ENCODE data around the gene SRM. TPM values are rescaled to one million over a fixed set of nuclear protein-coding genes. Genes with fewer than 3 reads are reported as not detected.
"Not testable (repeated sequence)": the region's sequence is repeated elsewhere in the genome, so short reads cannot be mapped to it uniquely, and the experiment has no call there.

The SRM gene
- total RNA-seq = 112 and 117 TPM in 2 replicates
- long read RNA-seq, partial matches to known transcripts = 0 of 4 reads
- long read RNA-seq, other reads (novel, unspliced or antisense) = 0 of 4 reads

- Mint-ChIP-seq H3K36me3 (ENCODE audit: unreplicated experiment) (peaks cover 11% of the 10 kb centered on the region), H3K27me3 (ENCODE audit: unreplicated experiment) (no peaks in the 10 kb centered on the region), H3K27ac (ENCODE audit: unreplicated experiment) (peak within 1 kb of the TSS; percentile 90), H3K9me3 (ENCODE audit: unreplicated experiment) (no peaks in the 10 kb centered on the region), H3K4me3 (ENCODE audit: unreplicated experiment) (peak within 1 kb of the TSS; percentile 94), H3K4me1 (ENCODE audit: unreplicated experiment) (peaks cover 16% of the 10 kb centered on the region)
- DNase-seq (ENCODE audit: extremely low spot score, unreplicated experiment) = peak; percentile 95
- TF ChIP-seq, protein P1, sequence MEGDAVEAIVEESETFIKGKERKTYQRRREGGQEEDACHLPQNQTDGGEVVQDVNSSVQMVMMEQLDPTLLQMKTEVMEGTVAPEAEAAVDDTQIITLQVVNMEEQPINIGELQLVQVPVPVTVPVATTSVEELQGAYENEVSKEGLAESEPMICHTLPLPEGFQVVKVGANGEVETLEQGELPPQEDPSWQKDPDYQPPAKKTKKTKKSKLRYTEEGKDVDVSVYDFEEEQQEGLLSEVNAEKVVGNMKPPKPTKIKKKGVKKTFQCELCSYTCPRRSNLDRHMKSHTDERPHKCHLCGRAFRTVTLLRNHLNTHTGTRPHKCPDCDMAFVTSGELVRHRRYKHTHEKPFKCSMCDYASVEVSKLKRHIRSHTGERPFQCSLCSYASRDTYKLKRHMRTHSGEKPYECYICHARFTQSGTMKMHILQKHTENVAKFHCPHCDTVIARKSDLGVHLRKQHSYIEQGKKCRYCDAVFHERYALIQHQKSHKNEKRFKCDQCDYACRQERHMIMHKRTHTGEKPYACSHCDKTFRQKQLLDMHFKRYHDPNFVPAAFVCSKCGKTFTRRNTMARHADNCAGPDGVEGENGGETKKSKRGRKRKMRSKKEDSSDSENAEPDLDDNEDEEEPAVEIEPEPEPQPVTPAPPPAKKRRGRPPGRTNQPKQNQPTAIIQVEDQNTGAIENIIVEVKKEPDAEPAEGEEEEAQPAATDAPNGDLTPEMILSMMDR (IDR thresholded peaks at IDR 0.05) = peak; percentile 64
These were observed at the start of gene SRM for GRCh38 chr1:11059968-11060830. SRM (minus strand) TSS chr1:11060018; CDS start chr1:11059943, 75 bp downstream.

- Mint-ChIP-seq H3K27ac (ENCODE audit: unreplicated experiment) (no peak overlapping the region), H3K4me1 (ENCODE audit: unreplicated experiment) (no peaks in the 10 kb centered on the region), H3K4me3 (ENCODE audit: unreplicated experiment) (no peak overlapping the region), H3K36me3 (ENCODE audit: unreplicated experiment) (peaks cover 49% of the 10 kb centered on the region), H3K27me3 (ENCODE audit: unreplicated experiment) (no peaks in the 10 kb centered on the region), H3K9me3 (ENCODE audit: unreplicated experiment) (no peaks in the 10 kb centered on the region)
- no peak for DNase-seq (ENCODE audit: extremely low spot score, unreplicated experiment)
- TF ChIP-seq, protein P1 (IDR thresholded peaks at IDR 0.05) = no peak
These were observed 49.4 kb upstream of the SRM start for GRCh38 chr1:11109047-11109760.

GRCh38 chr1:11107599-11107998 is 47.8 kb upstream of the SRM start:
- Mint-ChIP-seq H3K4me3 (ENCODE audit: unreplicated experiment) (no peak overlapping the region), H3K27ac (ENCODE audit: unreplicated experiment) (no peak overlapping the region), H3K4me1 (ENCODE audit: unreplicated experiment) (no peaks in the 10 kb centered on the region), H3K36me3 (ENCODE audit: unreplicated experiment) (peaks cover 36% of the 10 kb centered on the region), H3K9me3 (ENCODE audit: unreplicated experiment) (no peaks in the 10 kb centered on the region), H3K27me3 (ENCODE audit: unreplicated experiment) (no peaks in the 10 kb centered on the region)
- TF ChIP-seq, protein P1 (IDR thresholded peaks at IDR 0.05) = no peak
- DNase-seq (ENCODE audit: extremely low spot score, unreplicated experiment) = no peak

DNA sequence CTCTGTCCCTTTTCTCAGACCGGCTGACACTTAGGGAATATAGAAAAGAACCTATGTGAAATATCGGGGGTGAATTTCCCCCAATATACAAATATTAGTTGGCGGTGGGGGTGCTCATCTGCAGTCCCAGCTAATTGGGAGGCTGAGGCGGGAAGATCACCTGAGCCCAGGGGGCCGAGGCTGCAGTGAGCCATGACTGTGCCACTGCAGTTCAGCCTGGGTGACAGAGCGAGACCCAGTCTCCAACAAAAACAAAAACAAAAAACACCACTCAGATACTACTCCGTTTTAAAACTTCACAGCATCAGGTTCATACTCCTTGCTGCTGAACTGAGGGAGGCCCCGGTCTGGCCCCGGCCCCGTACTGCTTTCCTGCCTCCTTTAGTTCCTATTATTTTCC is 45.8 kb upstream of the SRM start:
- no peaks in the 10 kb centered on the region for H3K4me1 Mint-ChIP-seq (ENCODE audit: unreplicated experiment)
- H3K9me3 Mint-ChIP-seq (ENCODE audit: unreplicated experiment) = no peaks in the 10 kb centered on the region
- no peak overlapping the region for H3K4me3 Mint-ChIP-seq (ENCODE audit: unreplicated experiment)
- no peaks in the 10 kb centered on the region for H3K27me3 Mint-ChIP-seq (ENCODE audit: unreplicated experiment)
- TF ChIP-seq, protein P1 (IDR thresholded peaks at IDR 0.05) = no peak
- H3K27ac Mint-ChIP-seq (ENCODE audit: unreplicated experiment) = no peak overlapping the region
- no peak for DNase-seq (ENCODE audit: extremely low spot score, unreplicated experiment)
- H3K36me3 Mint-ChIP-seq (ENCODE audit: unreplicated experiment) = peaks cover 29% of the 10 kb centered on the region

DNA sequence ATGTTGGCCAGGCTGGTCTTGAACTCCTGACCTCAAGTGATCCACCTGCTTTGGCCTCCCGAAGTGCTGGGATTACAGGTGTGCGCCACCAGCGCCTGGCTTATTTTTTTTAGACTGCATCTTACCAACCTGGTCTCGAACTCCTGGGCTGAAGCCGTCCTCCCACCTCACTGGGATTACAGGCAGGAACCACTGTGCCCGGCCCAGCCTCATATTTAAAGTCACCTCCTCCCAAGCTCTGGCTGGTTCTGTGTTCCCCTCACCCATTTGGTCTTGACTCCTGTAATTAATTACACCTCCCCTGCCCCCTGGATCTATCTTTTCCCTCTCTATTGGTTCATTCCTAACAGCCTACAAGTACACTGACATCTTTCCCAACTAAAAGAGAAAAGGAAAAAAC is 41.5 kb upstream of the SRM start:
- H3K4me3 Mint-ChIP-seq (ENCODE audit: unreplicated experiment) = peak overlapping the region; percentile 15
- H3K27me3 Mint-ChIP-seq (ENCODE audit: unreplicated experiment) = no peaks in the 10 kb centered on the region
- H3K27ac Mint-ChIP-seq (ENCODE audit: unreplicated experiment) = no peak overlapping the region
- peaks cover 6% of the 10 kb centered on the region for H3K36me3 Mint-ChIP-seq (ENCODE audit: unreplicated experiment)
- DNase-seq (ENCODE audit: extremely low spot score, unreplicated experiment) = no peak
- no peaks in the 10 kb centered on the region for H3K9me3 Mint-ChIP-seq (ENCODE audit: unreplicated experiment)
- TF ChIP-seq, protein P1 (IDR thresholded peaks at IDR 0.05) = no peak
- peaks cover 10% of the 10 kb centered on the region for H3K4me1 Mint-ChIP-seq (ENCODE audit: unreplicated experiment)

DNA sequence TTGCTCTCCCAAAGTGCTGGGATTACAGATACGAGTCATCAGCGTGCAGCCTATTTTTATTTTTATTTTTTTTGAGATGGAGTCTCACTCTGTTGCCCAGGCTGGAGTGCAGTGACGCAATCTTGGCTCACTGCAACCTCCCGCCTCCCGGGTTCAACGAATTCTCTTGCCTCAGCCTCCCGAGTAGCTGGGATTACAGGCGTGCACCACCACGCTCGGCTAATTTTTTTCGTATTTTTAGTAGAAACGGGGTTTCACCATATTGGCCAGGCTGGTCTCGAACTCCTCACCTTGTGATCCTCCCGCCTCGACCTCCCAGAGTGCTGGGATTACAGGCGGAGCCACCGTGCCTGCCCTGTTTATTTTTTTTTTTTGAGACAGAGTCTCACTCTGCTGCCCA is 41.0 kb upstream of the SRM start:
- not testable (repeated sequence) for DNase-seq (ENCODE audit: extremely low spot score, unreplicated experiment); H3K27ac Mint-ChIP-seq (ENCODE audit: unreplicated experiment); H3K4me3 Mint-ChIP-seq (ENCODE audit: unreplicated experiment)

More for the DNA sequence above, 41.0 kb upstream of the SRM start:
- not testable (repeated sequence) for H3K36me3 Mint-ChIP-seq (ENCODE audit: unreplicated experiment); H3K9me3 Mint-ChIP-seq (ENCODE audit: unreplicated experiment); H3K27me3 Mint-ChIP-seq (ENCODE audit: unreplicated experiment)
- peaks cover 10% of the 10 kb centered on the region for H3K4me1 Mint-ChIP-seq (ENCODE audit: unreplicated experiment)
